Astrocyte (in vitro differentiated cells and primary cell): ENCODE data around the gene METTL25B. TPM values are rescaled to one million over a fixed set of nuclear protein-coding genes. Genes with fewer than 3 reads are reported as not detected.

ENCODE experiments used
- DNase-seq: peaks from one replicate; pipeline ENCODE4 v3.0.0-alpha.2; 2010; ENCODE audit warnings: low read depth
- FAIRE-seq: peaks from 2 replicates; lab custom pipeline; 2011; peaks lifted over from hg19 to GRCh38; lab: Jason Lieb, UNC
- H2AFZ ChIP-seq: 2 replicates; pipeline ENCODE4 v1.6.0; 2012; ENCODE audit warnings: low read depth, low read length, inconsistent platforms
- H3K27ac ChIP-seq: 2 replicates; pipeline ENCODE4 v1.5.1; 2011; ENCODE audit warnings: low read depth, low read length, inconsistent platforms
- H3K27me3 ChIP-seq: 2 replicates; pipeline ENCODE4 v1.6.0; 2011; ENCODE audit warnings: low read length, inconsistent platforms; ENCODE audit not compliant: insufficient read depth
- H3K36me3 ChIP-seq: 2 replicates; pipeline ENCODE4 v1.5.1; 2011; ENCODE audit warnings: low read length, inconsistent platforms; ENCODE audit not compliant: insufficient read depth
- H3K4me1 ChIP-seq: 2 replicates; pipeline ENCODE4 v1.5.1; 2011; ENCODE audit warnings: low read length, inconsistent platforms; ENCODE audit not compliant: insufficient read depth
- H3K4me2 ChIP-seq: 2 replicates; pipeline ENCODE4 v1.6.0; 2012; ENCODE audit warnings: low read length, inconsistent platforms
- H3K4me3 ChIP-seq: 2 replicates; pipeline ENCODE4 v1.5.1; 2011; ENCODE audit warnings: low read depth, mild to moderate bottlenecking, low read length, inconsistent platforms; ENCODE audit not compliant: insufficient read depth
- H3K79me2 ChIP-seq: 2 replicates; pipeline ENCODE4 v1.6.0; 2012; ENCODE audit warnings: mild to moderate bottlenecking, low read length, inconsistent platforms; ENCODE audit not compliant: insufficient read depth
- H3K9ac ChIP-seq: 2 replicates; pipeline ENCODE4 v1.6.0; 2012; ENCODE audit warnings: mild to moderate bottlenecking, low read length, inconsistent platforms
- H3K9me3 ChIP-seq: 2 replicates; pipeline ENCODE4 v1.5.1; 2012; ENCODE audit warnings: low read depth, mild to moderate bottlenecking, low read length, inconsistent platforms; ENCODE audit not compliant: insufficient read depth
- H4K20me1 ChIP-seq: 2 replicates; pipeline ENCODE4 v1.6.0; 2012; ENCODE audit warnings: low read length, inconsistent platforms; ENCODE audit not compliant: insufficient read depth
- H3K27ac Mint-ChIP-seq: one replicate; pipeline ENCODE4 v1.8.0; 2021; ENCODE audit warnings: mild to moderate bottlenecking, mixed read lengths; ENCODE audit not compliant: unreplicated experiment
- H3K27me3 Mint-ChIP-seq: one replicate; pipeline ENCODE4 v1.8.0; 2021; ENCODE audit warnings: low read depth, mixed read lengths; ENCODE audit not compliant: unreplicated experiment
- H3K36me3 Mint-ChIP-seq: one replicate; pipeline ENCODE4 v1.8.0; 2021; ENCODE audit warnings: low read depth, mixed read lengths; ENCODE audit not compliant: unreplicated experiment
- H3K4me1 Mint-ChIP-seq: one replicate; pipeline ENCODE4 v1.8.0; 2021; ENCODE audit warnings: low read depth, mixed read lengths; ENCODE audit not compliant: unreplicated experiment
- H3K4me3 Mint-ChIP-seq: one replicate; pipeline ENCODE4 v1.8.0; 2021; ENCODE audit warnings: mild to moderate bottlenecking, moderate library complexity, mixed read lengths; ENCODE audit not compliant: unreplicated experiment
- H3K9me3 Mint-ChIP-seq: one replicate; pipeline ENCODE4 v1.8.0; 2021; ENCODE audit warnings: mild to moderate bottlenecking, mixed read lengths; ENCODE audit not compliant: unreplicated experiment
- CTCF ChIP-seq: IDR thresholded peaks from 2 replicates; pipeline ENCODE4 v1.5.1; 2011; ENCODE audit warnings: low read depth, mild to moderate bottlenecking, inconsistent platforms, low read length, moderate library complexity; ENCODE audit not compliant: insufficient read depth
- EZH2 ChIP-seq: IDR thresholded peaks from 2 replicates; pipeline ENCODE4 v1.6.1; 2012; ENCODE audit warnings: mild to moderate bottlenecking, low read length, inconsistent platforms; ENCODE audit not compliant: insufficient read depth
- total RNA-seq: library from RNA; stranded (reverse); gene quantifications from 2 replicates; pipeline ENCODE4 v1.2.1, GENCODE V29; 2021

The METTL25B gene
- total RNA-seq, 1 donor from 2014 or later, result 9.9 TPM

GRCh38 chr1:156691665-156692440 lies 36.4 kb upstream of the METTL25B start:
- Histone ChIP-seq H3K79me2 (no peaks in the 10 kb centered on the region), H3K9me3 (no peaks in the 10 kb centered on the region), H3K4me1 (peaks cover 29% of the 10 kb centered on the region), H3K9ac (no peak overlapping the region), H2AFZ (peak overlapping the region; percentile 58), H3K4me2 (peak overlapping the region; percentile 55), H3K36me3 (no peaks in the 10 kb centered on the region), H3K27me3 (peaks cover 2% of the 10 kb centered on the region), H4K20me1 (no peaks in the 10 kb centered on the region), H3K4me3 (no peak overlapping the region), H3K27ac (no peak overlapping the region)
- Mint-ChIP-seq H3K36me3 (no peaks in the 10 kb centered on the region), H3K27ac (peak overlapping the region; percentile 79), H3K9me3 (no peaks in the 10 kb centered on the region), H3K4me3 (peak overlapping the region; percentile 77), H3K4me1 (peaks cover 48% of the 10 kb centered on the region), H3K27me3 (no peaks in the 10 kb centered on the region)
- FAIRE-seq (no peak), DNase-seq (no peak)
- TF ChIP-seq EZH2, result no peak
- TF ChIP-seq CTCF, result no peak

DNA sequence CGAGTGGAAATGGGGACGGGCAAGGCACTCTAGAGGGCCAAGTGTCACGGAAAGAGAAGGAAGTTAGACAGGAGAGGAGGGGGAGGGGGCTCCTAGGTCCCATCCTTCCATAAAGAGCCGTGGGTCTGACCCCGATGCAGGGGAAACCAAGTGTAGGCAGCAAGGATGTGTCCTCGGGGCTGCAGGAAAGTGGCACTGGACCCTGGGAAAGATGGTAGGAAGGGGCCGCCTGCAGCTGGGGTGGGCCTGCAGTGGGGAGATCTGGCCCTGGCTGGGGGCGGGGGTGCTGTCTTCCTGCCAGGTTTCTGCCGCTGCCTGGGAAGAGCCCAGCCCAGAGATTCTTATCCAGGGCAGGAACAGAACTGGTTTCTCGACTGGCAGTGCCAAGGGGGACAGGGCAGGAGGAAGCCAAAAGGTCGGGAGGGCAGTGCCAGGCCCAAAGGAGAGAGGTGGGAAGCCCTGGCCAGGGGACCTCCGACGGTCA lies 35.8 kb upstream of the METTL25B start:
- TF ChIP-seq CTCF (no peak), EZH2 (no peak)
- no peaks in the 10 kb centered on the region for H3K9me3 ChIP-seq
- no peaks in the 10 kb centered on the region for H3K79me2 ChIP-seq
- no peak overlapping the region for H3K4me3 ChIP-seq
- peaks cover 29% of the 10 kb centered on the region for H3K4me1 ChIP-seq
- H2AFZ ChIP-seq, result no peak overlapping the region
- peak overlapping the region; percentile 79 for H3K27ac Mint-ChIP-seq
- FAIRE-seq (no peak), DNase-seq (no peak)
- H3K4me1 Mint-ChIP-seq, result peaks cover 48% of the 10 kb centered on the region
- no peaks in the 10 kb centered on the region for H4K20me1 ChIP-seq
- no peaks in the 10 kb centered on the region for H3K36me3 ChIP-seq
- H3K4me3 Mint-ChIP-seq, result peak overlapping the region; percentile 45
- peaks cover 2% of the 10 kb centered on the region for H3K27me3 ChIP-seq
- H3K9ac ChIP-seq, result no peak overlapping the region
- no peaks in the 10 kb centered on the region for H3K36me3 Mint-ChIP-seq
- H3K9me3 Mint-ChIP-seq, result no peaks in the 10 kb centered on the region
- no peaks in the 10 kb centered on the region for H3K27me3 Mint-ChIP-seq
- no peak overlapping the region for H3K27ac ChIP-seq
- peak overlapping the region; percentile 55 for H3K4me2 ChIP-seq
